Measurements from ENCODE around the gene SPECC1L. TPM values are rescaled to one million over a fixed set of nuclear protein-coding genes. Genes with fewer than 3 reads are reported as not detected.

The SPECC1L gene
- total RNA-seq, 2 donors from 2014 or later: 33.6 to 39.1 TPM

GRCh38 chr22:24430431-24431308, 160.0 kb downstream of the SPECC1L start:
- Histone ChIP-seq H3K36me3 (no peaks in the 10 kb centered on the region), H3K27me3 (no peaks in the 10 kb centered on the region), H3K4me1 (peaks cover 0 to 69% of the 10 kb centered on the region in 2 donors), H3K9me3 (no peaks in the 10 kb centered on the region), H3K4me3 (no peak overlapping the region), H3K27ac (peak overlapping the region; percentile 69 to 73)
- no peak for TF ChIP-seq CTCF (IDR thresholded peaks at IDR 0.05)
- DNase-seq (ENCODE audit: low spot score): no peak

GRCh38 chr22:24431309-24432034, 160.8 kb downstream of the SPECC1L start:
- Histone ChIP-seq H3K4me1 (peaks cover 0 to 77% of the 10 kb centered on the region in 2 donors), H3K27ac (peak overlapping the region; percentile 69 to 73)
- no peak for DNase-seq (ENCODE audit: low spot score)

GRCh38 chr22:24432059-24432853, 161.6 kb downstream of the SPECC1L start:
- Histone ChIP-seq H3K27me3 (no peaks in the 10 kb centered on the region), H3K27ac (peak overlapping the region; percentile 69 to 73), H3K4me3 (no peak overlapping the region), H3K36me3 (no peaks in the 10 kb centered on the region), H3K9me3 (no peaks in the 10 kb centered on the region), H3K4me1 (peaks cover 0 to 80% of the 10 kb centered on the region in 2 donors)
- peak; percentile 74 for DNase-seq (ENCODE audit: low spot score)
- TF ChIP-seq CTCF (IDR thresholded peaks at IDR 0.05): no peak

More at GRCh38 chr22:24431309-24432034, 160.8 kb downstream of the SPECC1L start:
- no peak for TF ChIP-seq CTCF (IDR thresholded peaks at IDR 0.05)
- no peaks in the 10 kb centered on the region for H3K36me3 ChIP-seq
- H3K9me3 ChIP-seq: no peaks in the 10 kb centered on the region
- H3K4me3 ChIP-seq: no peak overlapping the region
- H3K27me3 ChIP-seq: no peaks in the 10 kb centered on the region

- Histone ChIP-seq H3K9me3 (no peaks in the 10 kb centered on the region), H3K27me3 (no peaks in the 10 kb centered on the region), H3K4me3 (no peak overlapping the region), H3K36me3 (no peaks in the 10 kb centered on the region), H3K4me1 (peaks cover 0 to 80% of the 10 kb centered on the region in 2 donors), H3K27ac (peak overlapping the region; percentile 69 to 73)
- no peak for TF ChIP-seq CTCF (IDR thresholded peaks at IDR 0.05)
- DNase-seq (ENCODE audit: low spot score): no peak
Measured at GRCh38 chr22:24433001-24433827, 162.6 kb downstream of the SPECC1L start.

Data from right atrium auricular region (tissue), 2 donors.